ENCODE data around the gene ZDHHC11B.

DNA sequence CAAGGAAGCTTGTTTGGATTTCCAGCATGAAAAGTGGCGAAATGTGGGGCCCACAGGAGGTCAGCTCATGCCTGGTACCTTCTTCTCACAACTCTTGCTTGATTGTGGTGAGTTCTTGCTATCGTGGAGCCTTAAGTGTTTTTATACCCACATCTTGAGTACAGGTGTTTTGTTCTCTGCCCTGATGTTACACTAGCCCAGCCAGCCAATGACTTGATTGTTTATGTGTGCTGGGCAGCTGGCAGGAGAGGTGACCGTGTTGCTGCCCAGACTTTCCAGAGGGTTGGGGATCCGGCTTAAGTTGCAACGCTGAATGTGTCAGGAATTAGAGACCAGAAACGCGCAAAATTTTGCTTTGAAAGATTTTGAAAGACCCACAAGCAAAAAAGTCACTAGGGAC lies 67.4 kb downstream of the ZDHHC11B start:
- TF ChIP-seq ZFX (IDR thresholded peaks at IDR 0.05) (no peak), RAD21 (IDR thresholded peaks at IDR 0.05; ENCODE audit: low read depth) (no peak), SIN3A (IDR thresholded peaks at IDR 0.05; ENCODE audit: low read depth) (no peak), POLR2AphosphoS5 (IDR thresholded peaks at IDR 0.05; ENCODE audit: low read depth, low read length) (no peak), EZH2 (IDR thresholded peaks at IDR 0.05) (no peak)
- TF ChIP-seq, protein P1, sequence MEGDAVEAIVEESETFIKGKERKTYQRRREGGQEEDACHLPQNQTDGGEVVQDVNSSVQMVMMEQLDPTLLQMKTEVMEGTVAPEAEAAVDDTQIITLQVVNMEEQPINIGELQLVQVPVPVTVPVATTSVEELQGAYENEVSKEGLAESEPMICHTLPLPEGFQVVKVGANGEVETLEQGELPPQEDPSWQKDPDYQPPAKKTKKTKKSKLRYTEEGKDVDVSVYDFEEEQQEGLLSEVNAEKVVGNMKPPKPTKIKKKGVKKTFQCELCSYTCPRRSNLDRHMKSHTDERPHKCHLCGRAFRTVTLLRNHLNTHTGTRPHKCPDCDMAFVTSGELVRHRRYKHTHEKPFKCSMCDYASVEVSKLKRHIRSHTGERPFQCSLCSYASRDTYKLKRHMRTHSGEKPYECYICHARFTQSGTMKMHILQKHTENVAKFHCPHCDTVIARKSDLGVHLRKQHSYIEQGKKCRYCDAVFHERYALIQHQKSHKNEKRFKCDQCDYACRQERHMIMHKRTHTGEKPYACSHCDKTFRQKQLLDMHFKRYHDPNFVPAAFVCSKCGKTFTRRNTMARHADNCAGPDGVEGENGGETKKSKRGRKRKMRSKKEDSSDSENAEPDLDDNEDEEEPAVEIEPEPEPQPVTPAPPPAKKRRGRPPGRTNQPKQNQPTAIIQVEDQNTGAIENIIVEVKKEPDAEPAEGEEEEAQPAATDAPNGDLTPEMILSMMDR (IDR thresholded peaks at IDR 0.05 in 2 of 3, conservative IDR thresholded peaks at IDR 0.05 in 1 of 3; ENCODE audit: borderline replicate concordance in 1 of 3, insufficient read depth in 1 of 3, low read depth in 2 of 3, low read length in 2 of 3): no peak
- TF ChIP-seq, protein P2, sequence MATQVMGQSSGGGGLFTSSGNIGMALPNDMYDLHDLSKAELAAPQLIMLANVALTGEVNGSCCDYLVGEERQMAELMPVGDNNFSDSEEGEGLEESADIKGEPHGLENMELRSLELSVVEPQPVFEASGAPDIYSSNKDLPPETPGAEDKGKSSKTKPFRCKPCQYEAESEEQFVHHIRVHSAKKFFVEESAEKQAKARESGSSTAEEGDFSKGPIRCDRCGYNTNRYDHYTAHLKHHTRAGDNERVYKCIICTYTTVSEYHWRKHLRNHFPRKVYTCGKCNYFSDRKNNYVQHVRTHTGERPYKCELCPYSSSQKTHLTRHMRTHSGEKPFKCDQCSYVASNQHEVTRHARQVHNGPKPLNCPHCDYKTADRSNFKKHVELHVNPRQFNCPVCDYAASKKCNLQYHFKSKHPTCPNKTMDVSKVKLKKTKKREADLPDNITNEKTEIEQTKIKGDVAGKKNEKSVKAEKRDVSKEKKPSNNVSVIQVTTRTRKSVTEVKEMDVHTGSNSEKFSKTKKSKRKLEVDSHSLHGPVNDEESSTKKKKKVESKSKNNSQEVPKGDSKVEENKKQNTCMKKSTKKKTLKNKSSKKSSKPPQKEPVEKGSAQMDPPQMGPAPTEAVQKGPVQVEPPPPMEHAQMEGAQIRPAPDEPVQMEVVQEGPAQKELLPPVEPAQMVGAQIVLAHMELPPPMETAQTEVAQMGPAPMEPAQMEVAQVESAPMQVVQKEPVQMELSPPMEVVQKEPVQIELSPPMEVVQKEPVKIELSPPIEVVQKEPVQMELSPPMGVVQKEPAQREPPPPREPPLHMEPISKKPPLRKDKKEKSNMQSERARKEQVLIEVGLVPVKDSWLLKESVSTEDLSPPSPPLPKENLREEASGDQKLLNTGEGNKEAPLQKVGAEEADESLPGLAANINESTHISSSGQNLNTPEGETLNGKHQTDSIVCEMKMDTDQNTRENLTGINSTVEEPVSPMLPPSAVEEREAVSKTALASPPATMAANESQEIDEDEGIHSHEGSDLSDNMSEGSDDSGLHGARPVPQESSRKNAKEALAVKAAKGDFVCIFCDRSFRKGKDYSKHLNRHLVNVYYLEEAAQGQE (IDR thresholded peaks at IDR 0.05; ENCODE audit: low read depth): no peak
- TF ChIP-seq, protein P3, sequence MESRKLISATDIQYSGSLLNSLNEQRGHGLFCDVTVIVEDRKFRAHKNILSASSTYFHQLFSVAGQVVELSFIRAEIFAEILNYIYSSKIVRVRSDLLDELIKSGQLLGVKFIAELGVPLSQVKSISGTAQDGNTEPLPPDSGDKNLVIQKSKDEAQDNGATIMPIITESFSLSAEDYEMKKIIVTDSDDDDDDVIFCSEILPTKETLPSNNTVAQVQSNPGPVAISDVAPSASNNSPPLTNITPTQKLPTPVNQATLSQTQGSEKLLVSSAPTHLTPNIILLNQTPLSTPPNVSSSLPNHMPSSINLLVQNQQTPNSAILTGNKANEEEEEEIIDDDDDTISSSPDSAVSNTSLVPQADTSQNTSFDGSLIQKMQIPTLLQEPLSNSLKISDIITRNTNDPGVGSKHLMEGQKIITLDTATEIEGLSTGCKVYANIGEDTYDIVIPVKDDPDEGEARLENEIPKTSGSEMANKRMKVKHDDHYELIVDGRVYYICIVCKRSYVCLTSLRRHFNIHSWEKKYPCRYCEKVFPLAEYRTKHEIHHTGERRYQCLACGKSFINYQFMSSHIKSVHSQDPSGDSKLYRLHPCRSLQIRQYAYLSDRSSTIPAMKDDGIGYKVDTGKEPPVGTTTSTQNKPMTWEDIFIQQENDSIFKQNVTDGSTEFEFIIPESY (IDR thresholded peaks at IDR 0.05; ENCODE audit: extremely low read depth, insufficient replicate concordance, low read length): no peak

Measured in HCT116 (cell line).